ENCODE results near the gene SYNRG. TPM values are rescaled to one million over a fixed set of nuclear protein-coding genes. Genes with fewer than 3 reads are reported as not detected.

The SYNRG gene
- total and polyA plus RNA-seq, 8 donors: 3.7 to 92.4 (median 27.8) TPM

DNA sequence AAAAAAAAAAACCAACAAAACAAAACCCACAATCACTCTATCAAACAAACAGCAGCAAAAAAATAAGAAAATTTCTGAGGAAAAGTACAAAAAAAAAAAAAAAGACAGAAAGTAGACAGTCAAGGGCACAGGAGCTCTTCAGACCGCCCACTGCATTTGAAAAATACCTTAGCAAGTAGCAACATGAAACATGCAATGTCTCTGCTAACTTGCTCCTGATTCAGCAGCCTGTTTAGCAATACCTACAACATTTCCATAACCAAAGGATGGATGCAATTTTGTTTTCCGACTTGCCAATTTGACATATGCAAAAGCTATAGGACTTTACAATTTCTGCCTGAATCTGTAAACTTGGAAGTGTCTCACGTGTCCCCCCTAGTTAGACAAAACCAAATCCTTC is 57.4 kb downstream of the SYNRG start:
- no peak for TF ChIP-seq POLR2AphosphoS5 (IDR thresholded peaks at IDR 0.05)
- TF ChIP-seq POLR2A (IDR thresholded peaks at IDR 0.05): no peak
- no peak for TF ChIP-seq EP300 (IDR thresholded peaks at IDR 0.05)
- TF ChIP-seq, protein P1, sequence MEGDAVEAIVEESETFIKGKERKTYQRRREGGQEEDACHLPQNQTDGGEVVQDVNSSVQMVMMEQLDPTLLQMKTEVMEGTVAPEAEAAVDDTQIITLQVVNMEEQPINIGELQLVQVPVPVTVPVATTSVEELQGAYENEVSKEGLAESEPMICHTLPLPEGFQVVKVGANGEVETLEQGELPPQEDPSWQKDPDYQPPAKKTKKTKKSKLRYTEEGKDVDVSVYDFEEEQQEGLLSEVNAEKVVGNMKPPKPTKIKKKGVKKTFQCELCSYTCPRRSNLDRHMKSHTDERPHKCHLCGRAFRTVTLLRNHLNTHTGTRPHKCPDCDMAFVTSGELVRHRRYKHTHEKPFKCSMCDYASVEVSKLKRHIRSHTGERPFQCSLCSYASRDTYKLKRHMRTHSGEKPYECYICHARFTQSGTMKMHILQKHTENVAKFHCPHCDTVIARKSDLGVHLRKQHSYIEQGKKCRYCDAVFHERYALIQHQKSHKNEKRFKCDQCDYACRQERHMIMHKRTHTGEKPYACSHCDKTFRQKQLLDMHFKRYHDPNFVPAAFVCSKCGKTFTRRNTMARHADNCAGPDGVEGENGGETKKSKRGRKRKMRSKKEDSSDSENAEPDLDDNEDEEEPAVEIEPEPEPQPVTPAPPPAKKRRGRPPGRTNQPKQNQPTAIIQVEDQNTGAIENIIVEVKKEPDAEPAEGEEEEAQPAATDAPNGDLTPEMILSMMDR (IDR thresholded peaks at IDR 0.05): no peak
- 87 to 97% (median 94%) methylated on average over 3 of the region's 3 CpGs for WGBS, 5 donors
- H3K36me3 ChIP-seq: peaks cover 14 to 54% (median 38%) of the 10 kb centered on the region in 4 donors
- H3K27me3 ChIP-seq: no peaks in the 10 kb centered on the region
- H3K9me3 ChIP-seq: no peaks in the 10 kb centered on the region
- peaks cover 0 to 22% (median 9%) of the 10 kb centered on the region in 4 donors for H3K4me1 ChIP-seq
- H3K27ac ChIP-seq: no peak overlapping the region
- no peak overlapping the region for H3K4me3 ChIP-seq
- intact Hi-C loops (cut with DNase I; ENCODE audit: low total_unique reads): no loop called here
- DNase-seq: no peak

DNA sequence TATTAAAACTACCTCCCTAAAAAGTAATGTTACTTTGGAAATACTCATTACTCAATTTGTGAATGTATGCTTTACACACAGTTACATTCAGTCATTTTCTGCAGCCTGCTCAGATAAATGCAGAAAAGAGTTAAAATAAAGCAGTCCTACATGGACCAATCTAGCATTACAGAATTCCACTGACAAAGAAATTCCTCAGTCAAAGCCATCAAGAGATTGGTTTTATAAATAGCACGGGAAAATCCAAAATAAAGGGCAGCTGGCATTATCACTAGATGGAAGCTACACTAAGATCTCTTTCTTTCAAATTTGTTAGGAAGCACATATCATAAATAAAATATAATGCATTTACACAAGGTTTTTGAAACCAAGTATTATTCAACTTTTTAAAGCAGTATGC is 61.2 kb downstream of the SYNRG start:
- TF ChIP-seq EP300 (IDR thresholded peaks at IDR 0.05) (no peak), POLR2AphosphoS5 (IDR thresholded peaks at IDR 0.05) (no peak), POLR2A (IDR thresholded peaks at IDR 0.05) (no peak)
- TF ChIP-seq, protein P1 (IDR thresholded peaks at IDR 0.05): no peak
- DNase-seq: no peak
- H3K4me3 ChIP-seq: no peak overlapping the region
- intact Hi-C loops (cut with DNase I; ENCODE audit: low total_unique reads): no loop called here
- H3K27ac ChIP-seq: no peak overlapping the region
- H3K9me3 ChIP-seq: no peaks in the 10 kb centered on the region
- H3K36me3 ChIP-seq: peaks cover 3 to 36% (median 25%) of the 10 kb centered on the region in 4 donors
- peaks cover 0 to 28% (median 13%) of the 10 kb centered on the region in 4 donors for H3K4me1 ChIP-seq
- 62 to 74% (median 67%) methylated on average over 1 of the region's 1 CpG for WGBS, 5 donors
- H3K27me3 ChIP-seq: no peaks in the 10 kb centered on the region

DNA sequence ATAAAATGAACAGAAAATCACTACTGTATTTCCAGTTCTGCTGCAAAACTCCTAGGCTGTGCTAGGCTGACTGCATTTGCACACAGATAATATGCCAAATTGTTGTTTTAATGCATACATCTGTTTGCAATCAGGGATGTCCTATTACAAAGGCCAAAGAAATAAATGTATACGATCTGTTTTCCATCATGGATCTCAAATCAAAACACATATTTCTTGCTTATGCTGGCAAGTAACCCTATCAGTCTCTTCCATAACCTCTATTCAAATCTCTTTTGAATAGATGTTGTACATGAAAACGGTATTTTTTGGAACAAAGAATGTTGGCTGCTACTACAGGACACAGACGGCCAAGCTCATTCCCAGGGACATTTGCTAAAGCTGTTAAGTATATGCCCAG is 62.9 kb downstream of the SYNRG start:
- DNase-seq: peak in 1 of 2 donors; percentile 25
- WGBS, 5 donors: 54 to 70% (median 67%) methylated on average over 3 of the region's 3 CpGs
- no peak for TF ChIP-seq POLR2A (IDR thresholded peaks at IDR 0.05)
- no peak for TF ChIP-seq POLR2AphosphoS5 (IDR thresholded peaks at IDR 0.05)
- no peak for TF ChIP-seq EP300 (IDR thresholded peaks at IDR 0.05)
- TF ChIP-seq, protein P1 (IDR thresholded peaks at IDR 0.05): no peak
- Histone ChIP-seq H3K36me3 (peaks cover 11 to 43% (median 28%) of the 10 kb centered on the region in 4 donors), H3K4me3 (no peak overlapping the region), H3K4me1 (peaks cover 0 to 23% (median 11%) of the 10 kb centered on the region in 4 donors), H3K27ac (no peak overlapping the region), H3K27me3 (no peaks in the 10 kb centered on the region), H3K9me3 (no peaks in the 10 kb centered on the region)
- intact Hi-C loops (cut with DNase I; ENCODE audit: low total_unique reads): no loop called here

DNA sequence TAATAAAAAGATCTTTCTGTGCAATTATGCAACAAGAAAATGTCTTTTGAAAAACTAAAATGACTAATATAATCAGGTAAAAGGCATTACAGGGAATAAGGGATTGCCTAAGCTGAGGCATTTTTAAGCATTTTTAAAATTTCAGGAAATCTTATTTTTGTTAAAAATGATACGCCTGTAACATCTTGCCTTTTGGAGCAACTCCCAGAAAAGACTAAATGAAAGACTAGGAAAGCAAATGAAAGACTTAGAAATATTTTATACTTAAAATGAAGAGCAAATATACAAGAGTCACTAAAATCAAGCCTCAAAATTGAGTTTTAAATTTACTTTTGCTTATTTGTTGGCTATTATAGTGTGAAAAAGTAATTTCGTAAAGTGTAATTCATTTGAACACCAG is 63.7 kb downstream of the SYNRG start:
- Histone ChIP-seq H3K27ac (no peak overlapping the region), H3K9me3 (no peaks in the 10 kb centered on the region), H3K36me3 (peaks cover 19 to 47% (median 36%) of the 10 kb centered on the region in 4 donors), H3K4me3 (no peak overlapping the region), H3K4me1 (peaks cover 0 to 18% (median 7%) of the 10 kb centered on the region in 4 donors), H3K27me3 (no peaks in the 10 kb centered on the region)
- WGBS, 5 donors: 88 to 100% (median 91%) methylated on average over 2 of the region's 2 CpGs
- DNase-seq: no peak
- intact Hi-C loops (cut with DNase I; ENCODE audit: low total_unique reads): no loop called here
- TF ChIP-seq, protein P1 (IDR thresholded peaks at IDR 0.05): no peak
- TF ChIP-seq EP300 (IDR thresholded peaks at IDR 0.05) (no peak), POLR2AphosphoS5 (IDR thresholded peaks at IDR 0.05) (no peak), POLR2A (IDR thresholded peaks at IDR 0.05) (no peak)

Measured in stomach (tissue), 9 donors.